MCF 10A (cell line): ENCODE data around the gene ZNF333. TPM values are rescaled to one million over a fixed set of nuclear protein-coding genes. Genes with fewer than 3 reads are reported as not detected.
"Not testable (repeated sequence)": the region's sequence is repeated elsewhere in the genome, so short reads cannot be mapped to it uniquely, and the experiment has no call there.

Experiments
- BruUV-seq: library from RNA; stranded (reverse); fragments of 400-500 nt; replicated peaks from 2 replicates; lab custom pipeline; 2021; lab: Mats Ljungman, UMichigan
- CTCF ChIA-PET: fragments of 300-600 bp; sonication (Branson Sonifier 250); formaldehyde crosslinking; extraction: SDS; loops from one replicate; lab custom pipeline; 2021; ENCODE audit warnings: antibody characterized with exemption, inconsistent platforms; lab: Yijun Ruan, JAX
- POLR2A ChIA-PET: fragments of 300-600, 350-650 bp; sonication (Branson Sonifier 250); formaldehyde crosslinking; extraction: SDS; loops from one replicate; lab custom pipeline; 2020; ENCODE audit warnings: antibody characterized with exemption, inconsistent platforms; lab: Yijun Ruan, JAX
- DNase-seq: peaks from one replicate; pipeline ENCODE4 v3.0.0-alpha.2; 2018; ENCODE audit not compliant: unreplicated experiment
- H3K27ac Mint-ChIP-seq: one replicate; pipeline ENCODE4 v1.8.0; 2022; ENCODE audit warnings: mild to moderate bottlenecking, low read depth, mixed read lengths; ENCODE audit not compliant: unreplicated experiment
- H3K27me3 Mint-ChIP-seq: one replicate; pipeline ENCODE4 v1.8.0; 2022; ENCODE audit warnings: mixed read lengths; ENCODE audit not compliant: insufficient read depth, unreplicated experiment
- H3K36me3 Mint-ChIP-seq: one replicate; pipeline ENCODE4 v1.8.0; 2022; ENCODE audit warnings: mild to moderate bottlenecking, moderate library complexity, mixed read lengths; ENCODE audit not compliant: insufficient read depth, unreplicated experiment
- H3K4me1 Mint-ChIP-seq: one replicate; pipeline ENCODE4 v1.8.0; 2022; ENCODE audit warnings: mixed read lengths; ENCODE audit not compliant: insufficient read depth, unreplicated experiment
- H3K4me3 Mint-ChIP-seq: one replicate; pipeline ENCODE4 v1.8.0; 2022; ENCODE audit warnings: mild to moderate bottlenecking, moderate library complexity, mixed read lengths; ENCODE audit not compliant: unreplicated experiment
- H3K9me3 Mint-ChIP-seq: one replicate; pipeline ENCODE4 v1.8.0; 2022; ENCODE audit warnings: mixed read lengths; ENCODE audit not compliant: unreplicated experiment
- intact Hi-C: fragments of 100-400 bp; cut with micrococcal nuclease; formaldehyde crosslinking; loops from 2 replicates; pipeline ENCODE4 v1.14.1; 2022
- total RNA-seq: library from RNA; stranded (reverse); gene quantifications from 2 replicates; pipeline ENCODE4 v1.2.3, GENCODE V29; 2022
- TF ChIP-seq, protein P1 (sequence below): fragments of 200-600 bp; IDR thresholded peaks from one replicate; pipeline ENCODE4 v1.8.0; 2022; ENCODE audit warnings: antibody characterized with exemption, mild to moderate bottlenecking; ENCODE audit not compliant: unreplicated experiment

ZNF333 gene
- total RNA-seq, 1 experiment from 2014 or later, result 15.4 TPM

DNA sequence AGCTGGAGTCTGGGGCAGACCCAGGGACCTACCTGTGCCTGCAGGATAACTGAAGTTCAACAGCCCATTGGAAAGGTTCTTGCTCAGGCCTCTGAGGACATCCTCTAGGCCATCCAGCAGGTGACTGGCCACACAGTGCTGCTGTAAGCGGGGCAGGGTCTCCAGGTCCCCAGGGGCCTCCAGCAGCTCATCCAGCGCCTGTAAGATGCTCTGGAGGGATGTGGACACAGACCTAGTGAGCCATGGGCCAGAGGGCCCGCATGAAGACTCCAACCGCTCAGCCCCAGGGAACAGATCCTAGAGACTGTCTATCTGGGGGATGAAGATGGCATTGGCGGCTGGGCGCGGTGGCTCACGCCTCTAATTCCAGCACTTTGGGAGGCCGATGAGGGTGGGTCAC lies 74.6 kb downstream of the ZNF333 start:
- Mint-ChIP-seq H3K4me1 (no peaks in the 10 kb centered on the region), H3K9me3 (peaks cover 6% of the 10 kb centered on the region), H3K4me3 (no peak overlapping the region), H3K27me3 (no peaks in the 10 kb centered on the region), H3K27ac (no peak overlapping the region), H3K36me3 (peaks cover 51% of the 10 kb centered on the region)
- CTCF ChIA-PET, result interaction anchor here (0.6 kb wide), 1 partner anchor 26 kb away, joined by 3 read pairs; no protein-coding TSS in a partner anchor
- no peak for DNase-seq
- intact Hi-C loops, result no loop called here
- BruUV-seq, result no TSS peak
- TF ChIP-seq, protein P1, sequence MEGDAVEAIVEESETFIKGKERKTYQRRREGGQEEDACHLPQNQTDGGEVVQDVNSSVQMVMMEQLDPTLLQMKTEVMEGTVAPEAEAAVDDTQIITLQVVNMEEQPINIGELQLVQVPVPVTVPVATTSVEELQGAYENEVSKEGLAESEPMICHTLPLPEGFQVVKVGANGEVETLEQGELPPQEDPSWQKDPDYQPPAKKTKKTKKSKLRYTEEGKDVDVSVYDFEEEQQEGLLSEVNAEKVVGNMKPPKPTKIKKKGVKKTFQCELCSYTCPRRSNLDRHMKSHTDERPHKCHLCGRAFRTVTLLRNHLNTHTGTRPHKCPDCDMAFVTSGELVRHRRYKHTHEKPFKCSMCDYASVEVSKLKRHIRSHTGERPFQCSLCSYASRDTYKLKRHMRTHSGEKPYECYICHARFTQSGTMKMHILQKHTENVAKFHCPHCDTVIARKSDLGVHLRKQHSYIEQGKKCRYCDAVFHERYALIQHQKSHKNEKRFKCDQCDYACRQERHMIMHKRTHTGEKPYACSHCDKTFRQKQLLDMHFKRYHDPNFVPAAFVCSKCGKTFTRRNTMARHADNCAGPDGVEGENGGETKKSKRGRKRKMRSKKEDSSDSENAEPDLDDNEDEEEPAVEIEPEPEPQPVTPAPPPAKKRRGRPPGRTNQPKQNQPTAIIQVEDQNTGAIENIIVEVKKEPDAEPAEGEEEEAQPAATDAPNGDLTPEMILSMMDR, result no peak
- POLR2A ChIA-PET, result interaction anchor here (0.7 kb wide), 1 partner anchor 614 kb away, joined by 4 read pairs; no protein-coding TSS in a partner anchor

- intact Hi-C loops, H3K27ac Mint-ChIP-seq, H3K4me1 Mint-ChIP-seq, DNase-seq, H3K27me3 Mint-ChIP-seq, POLR2A ChIA-PET, H3K4me3 Mint-ChIP-seq, H3K9me3 Mint-ChIP-seq, BruUV-seq: not testable (repeated sequence)
- CTCF ChIA-PET, result interaction anchor here (0.5 kb wide), 2 partner anchors 124 to 191 kb away, joined by 3 read pairs; no protein-coding TSS in a partner anchor
- peaks cover 54% of the 10 kb centered on the region for H3K36me3 Mint-ChIP-seq
These were observed 75.6 kb downstream of the ZNF333 start for GRCh38 chr19:14765403-14765802.

GRCh38 chr19:14765841-14766240 lies 76.0 kb downstream of the ZNF333 start:
- H3K4me1 Mint-ChIP-seq, DNase-seq, intact Hi-C loops, H3K27me3 Mint-ChIP-seq, POLR2A ChIA-PET, H3K4me3 Mint-ChIP-seq, H3K27ac Mint-ChIP-seq, H3K9me3 Mint-ChIP-seq, BruUV-seq: not testable (repeated sequence)
- H3K36me3 Mint-ChIP-seq, result peaks cover 52% of the 10 kb centered on the region
- CTCF ChIA-PET, result interaction anchor here (0.5 kb wide), 1 partner anchor 124 kb away, joined by 3 read pairs; no protein-coding TSS in a partner anchor

GRCh38 chr19:14767466-14767971 lies 77.7 kb downstream of the ZNF333 start:
- Mint-ChIP-seq H3K27ac (no peak overlapping the region), H3K9me3 (peaks cover 6% of the 10 kb centered on the region), H3K36me3 (peaks cover 47% of the 10 kb centered on the region), H3K27me3 (no peaks in the 10 kb centered on the region), H3K4me3 (no peak overlapping the region), H3K4me1 (no peaks in the 10 kb centered on the region)
- POLR2A ChIA-PET, result no interaction called here
- CTCF ChIA-PET, result interaction anchor here (0.5 kb wide), 1 partner anchor 1293 kb away, joined by 4 read pairs; no protein-coding TSS in a partner anchor
- intact Hi-C loops, result no loop called here
- BruUV-seq, result no TSS peak
- no peak for DNase-seq
- TF ChIP-seq, protein P1, result no peak

DNA sequence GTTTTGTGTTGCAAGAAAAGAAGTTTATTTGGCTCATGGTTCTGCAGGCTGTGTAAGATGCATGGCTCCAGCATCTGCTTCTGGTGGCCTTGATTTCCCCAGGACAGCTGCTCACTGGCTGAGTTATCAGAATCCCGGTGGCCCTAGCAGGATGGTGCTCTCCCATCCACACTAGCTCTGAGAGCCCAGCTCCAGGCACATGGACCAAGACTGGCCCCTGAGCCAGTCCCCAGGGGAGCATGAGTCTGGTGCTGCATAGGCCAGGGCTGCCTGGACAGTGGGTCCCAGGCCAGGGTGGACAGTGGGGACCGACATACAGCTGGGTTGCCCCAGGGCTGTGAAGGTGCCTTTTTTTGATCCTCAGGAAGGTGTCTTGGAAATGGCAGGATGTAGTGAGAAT lies 78.2 kb downstream of the ZNF333 start:
- H3K4me1 Mint-ChIP-seq, result no peaks in the 10 kb centered on the region
- no peaks in the 10 kb centered on the region for H3K27me3 Mint-ChIP-seq
- TF ChIP-seq, protein P1, result no peak
- H3K27ac Mint-ChIP-seq, result no peak overlapping the region
- ChIA-PET POLR2A (no interaction called here), CTCF (interaction anchor here (0.6 kb wide), 1 partner anchor 18 kb away, joined by 3 read pairs; no protein-coding TSS in a partner anchor)
- H3K36me3 Mint-ChIP-seq, result peaks cover 51% of the 10 kb centered on the region
- intact Hi-C loops, result no loop called here
- H3K9me3 Mint-ChIP-seq, result peaks cover 6% of the 10 kb centered on the region
- H3K4me3 Mint-ChIP-seq, result no peak overlapping the region
- DNase-seq, result no peak
- no TSS peak for BruUV-seq
